Neuronal stem cell (in vitro differentiated cells): ENCODE measurements around the gene HIP1.
A peak's percentile ranks its signal among the peaks of the same experiment; 100 is the strongest.

Experiments
- DNase-seq: peaks from one replicate; pipeline ENCODE4 v3.0.0-alpha.2; 2013; ENCODE audit warnings: low spot score
- H2AFZ ChIP-seq: one replicate; pipeline ENCODE4 v1.6.1; 2013; ENCODE audit warnings: mild to moderate bottlenecking, low read length, inconsistent platforms
- H2AK5ac ChIP-seq: 2 replicates; pipeline ENCODE4 v1.6.1; 2013; ENCODE audit warnings: low read depth, mild to moderate bottlenecking, inconsistent platforms, low read length, moderate library complexity, mixed read lengths
- H2BK120ac ChIP-seq: 2 replicates; pipeline ENCODE4 v1.6.1; 2013; ENCODE audit warnings: low read depth, mild to moderate bottlenecking, inconsistent platforms, low read length, moderate library complexity, mixed read lengths
- H2BK12ac ChIP-seq: one replicate; pipeline ENCODE4 v1.6.1; 2013; ENCODE audit warnings: low read length, inconsistent platforms
- H2BK15ac ChIP-seq: 2 replicates; pipeline ENCODE4 v1.6.1; 2013; ENCODE audit warnings: mild to moderate bottlenecking, low read length, inconsistent platforms, mixed read lengths
- H2BK5ac ChIP-seq: one replicate; pipeline ENCODE4 v1.6.1; 2013; ENCODE audit warnings: inconsistent platforms, mild to moderate bottlenecking, low read length, moderate library complexity
- H3K14ac ChIP-seq: one replicate; pipeline ENCODE4 v1.6.1; 2013; ENCODE audit warnings: low read length, inconsistent platforms
- H3K18ac ChIP-seq: 2 replicates; pipeline ENCODE4 v1.6.1; 2013; ENCODE audit warnings: low read length, inconsistent platforms
- H3K23ac ChIP-seq: 2 replicates; pipeline ENCODE4 v1.6.1; 2013; ENCODE audit warnings: low read depth, mild to moderate bottlenecking, mixed read lengths, low read length, inconsistent platforms; ENCODE audit not compliant: poor library complexity
- H3K27ac ChIP-seq: replicated peaks from 3 replicates; pipeline ENCODE4 v1.5.1; 2013; ENCODE audit warnings: low read length, inconsistent platforms
- H3K27me3 ChIP-seq, 3 experiments: 2 replicates each; pipeline ENCODE4 v1.6.1; 2013; ENCODE audit warnings: low read length in 3 of 3, mild to moderate bottlenecking in 2 of 3, inconsistent platforms in 1 of 3, low read depth in 1 of 3, mixed read lengths in 1 of 3, moderate library complexity in 1 of 3; ENCODE audit not compliant: control insufficient read depth in 3 of 3, insufficient read depth in 3 of 3
- H3K36me3 ChIP-seq, 2 donors: replicated peaks in 1 of 2; 2 replicates each; pipeline ENCODE4 v1.6.1; 2013; ENCODE audit warnings: low read length in 2 of 2; ENCODE audit not compliant: control insufficient read depth in 2 of 2, insufficient read depth in 2 of 2
- H3K4ac ChIP-seq: 2 replicates; pipeline ENCODE4 v1.6.1; 2013; ENCODE audit warnings: inconsistent platforms, mild to moderate bottlenecking, low read length, moderate library complexity
- H3K4me1 ChIP-seq, 2 donors: 1 replicate in 1 of 2; 2 replicates in 1 of 2; pipeline ENCODE4 v1.6.1; 2013; ENCODE audit warnings: low read length in 2 of 2, low read depth in 1 of 2; ENCODE audit not compliant: control insufficient read depth in 2 of 2, insufficient read depth in 1 of 2
- H3K4me2 ChIP-seq: one replicate; pipeline ENCODE4 v1.6.1; 2013; ENCODE audit warnings: mild to moderate bottlenecking, low read length, inconsistent platforms; ENCODE audit not compliant: insufficient read depth, poor library complexity, severe bottlenecking
- H3K4me3 ChIP-seq, 2 donors: 2 replicates each; pipeline ENCODE4 v1.5.1; 2013; ENCODE audit warnings: low read length in 2 of 2, mild to moderate bottlenecking in 2 of 2, inconsistent platforms in 1 of 2, moderate library complexity in 1 of 2
- H3K79me1 ChIP-seq: one replicate; pipeline ENCODE4 v1.6.1; 2013; ENCODE audit warnings: low read depth, mild to moderate bottlenecking, inconsistent platforms, low read length, moderate library complexity
- H3K9ac ChIP-seq: one replicate; pipeline ENCODE4 v1.6.1; 2013; ENCODE audit warnings: mild to moderate bottlenecking, low read depth, low read length, inconsistent platforms; ENCODE audit not compliant: poor library complexity
- H3K9me3 ChIP-seq, 2 donors: replicated peaks in 1 of 2; 2 replicates each; pipeline versions ENCODE3 to v1.6.1; 2013; ENCODE audit warnings: low read length in 2 of 2, mild to moderate bottlenecking in 2 of 2, inconsistent platforms in 1 of 2, low read depth in 1 of 2, mixed read lengths in 1 of 2, moderate library complexity in 1 of 2; ENCODE audit not compliant: control insufficient read depth in 2 of 2, insufficient read depth in 1 of 2
- H4K8ac ChIP-seq: one replicate; pipeline ENCODE4 v1.6.1; 2013; ENCODE audit warnings: low read depth, mild to moderate bottlenecking, inconsistent platforms, low read length, moderate library complexity
- H4K91ac ChIP-seq: one replicate; pipeline ENCODE4 v1.6.1; 2013; ENCODE audit warnings: low read length, low read depth, mild to moderate bottlenecking, inconsistent platforms; ENCODE audit not compliant: poor library complexity
- WGBS, 2 donors: extraction: QIAGEN DNeasy Blood & Tissue Kit; methylation state at CpG; one replicate each; pipeline ENCODE4 v1.1.7; 2013; ENCODE audit warnings: missing lambda C conversion rate in 2 of 2, mixed read lengths in 1 of 2; ENCODE audit not compliant: insufficient read length in 2 of 2, insufficient replicate concordance in 1 of 2; ENCODE audit errors: extremely low coverage in 2 of 2; 5-methylcytosine and 5-hydroxymethylcytosine counted together

The HIP1 gene

GRCh38 chr7:75640201-75640600 lies 98.5 kb downstream of the HIP1 start:
- Histone ChIP-seq H2AFZ (peak overlapping the region; percentile 93), H3K4me1 (peaks cover 8 to 13% of the 10 kb centered on the region in 2 donors), H2BK15ac (no peak overlapping the region), H3K4me3 (peak overlapping the region; percentile 82 to 88), H3K9me3 (peaks cover 2 to 13% of the 10 kb centered on the region in 2 donors), H3K4me2 (peak overlapping the region; percentile 73), H3K18ac (peak overlapping the region; percentile 98), H3K36me3 (peaks cover 0 to 6% of the 10 kb centered on the region in 2 donors), H2BK12ac (peak overlapping the region; percentile 95), H3K23ac (peak overlapping the region; percentile 34), H4K91ac (peak overlapping the region; percentile 61), H3K4ac (no peak overlapping the region), H2BK120ac (peak overlapping the region; percentile 95), H2AK5ac (peak overlapping the region; percentile 95), H3K79me1 (peaks cover 2% of the 10 kb centered on the region), H3K9ac (no peak overlapping the region), H3K27me3 (no peaks in the 10 kb centered on the region), H4K8ac (peak overlapping the region; percentile 7), H3K27ac (peak overlapping the region; percentile 93), H2BK5ac (peak overlapping the region; percentile 100), H3K14ac (no peak overlapping the region)
- no CpG with 5 or more reads among the region's 8 CpGs for WGBS, 2 donors
- DNase-seq = no peak

DNA sequence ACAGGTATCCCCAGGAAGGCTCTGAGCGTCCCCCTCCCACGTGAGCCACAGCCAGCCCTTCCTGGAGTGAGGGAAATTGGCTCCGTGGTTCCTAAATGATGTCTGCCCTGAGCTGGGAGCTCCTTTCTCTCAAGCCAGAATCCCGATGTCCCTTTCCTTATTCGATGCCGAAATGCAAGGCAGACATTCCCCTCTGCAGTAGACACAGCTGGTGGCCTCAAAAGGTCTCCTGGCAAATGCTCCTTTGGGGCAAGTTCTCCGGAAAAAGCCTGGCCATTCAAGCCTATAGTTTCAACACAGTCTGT lies 98.9 kb downstream of the HIP1 start:
- peaks cover 8 to 13% of the 10 kb centered on the region in 2 donors for H3K4me1 ChIP-seq
- DNase-seq = no peak
- H2AFZ ChIP-seq = peak overlapping the region; percentile 93
- peak overlapping the region; percentile 60 for H3K14ac ChIP-seq
- peaks cover 0 to 8% of the 10 kb centered on the region in 2 donors for H3K36me3 ChIP-seq
- peak overlapping the region; percentile 95 for H2BK120ac ChIP-seq
- H3K9me3 ChIP-seq = peaks cover 2 to 13% of the 10 kb centered on the region in 2 donors
- H2BK15ac ChIP-seq = peak overlapping the region; percentile 50
- H3K4ac ChIP-seq = no peak overlapping the region
- no peak overlapping the region for H3K23ac ChIP-seq
- peak overlapping the region; percentile 73 for H3K4me2 ChIP-seq
- H3K27me3 ChIP-seq = no peaks in the 10 kb centered on the region
- H3K79me1 ChIP-seq = peaks cover 2% of the 10 kb centered on the region
- peak overlapping the region; percentile 82 to 88 for H3K4me3 ChIP-seq
- peak overlapping the region; percentile 7 for H4K8ac ChIP-seq
- H3K27ac ChIP-seq = peak overlapping the region; percentile 93
- H4K91ac ChIP-seq = peak overlapping the region; percentile 61
- peak overlapping the region; percentile 95 for H2BK12ac ChIP-seq
- H3K9ac ChIP-seq = peak overlapping the region; percentile 93
- peak overlapping the region; percentile 95 for H2AK5ac ChIP-seq
- peak overlapping the region; percentile 100 for H2BK5ac ChIP-seq
- H3K18ac ChIP-seq = peak overlapping the region; percentile 98
- no CpG with 5 or more reads among the region's 7 CpGs for WGBS, 2 donors

DNA sequence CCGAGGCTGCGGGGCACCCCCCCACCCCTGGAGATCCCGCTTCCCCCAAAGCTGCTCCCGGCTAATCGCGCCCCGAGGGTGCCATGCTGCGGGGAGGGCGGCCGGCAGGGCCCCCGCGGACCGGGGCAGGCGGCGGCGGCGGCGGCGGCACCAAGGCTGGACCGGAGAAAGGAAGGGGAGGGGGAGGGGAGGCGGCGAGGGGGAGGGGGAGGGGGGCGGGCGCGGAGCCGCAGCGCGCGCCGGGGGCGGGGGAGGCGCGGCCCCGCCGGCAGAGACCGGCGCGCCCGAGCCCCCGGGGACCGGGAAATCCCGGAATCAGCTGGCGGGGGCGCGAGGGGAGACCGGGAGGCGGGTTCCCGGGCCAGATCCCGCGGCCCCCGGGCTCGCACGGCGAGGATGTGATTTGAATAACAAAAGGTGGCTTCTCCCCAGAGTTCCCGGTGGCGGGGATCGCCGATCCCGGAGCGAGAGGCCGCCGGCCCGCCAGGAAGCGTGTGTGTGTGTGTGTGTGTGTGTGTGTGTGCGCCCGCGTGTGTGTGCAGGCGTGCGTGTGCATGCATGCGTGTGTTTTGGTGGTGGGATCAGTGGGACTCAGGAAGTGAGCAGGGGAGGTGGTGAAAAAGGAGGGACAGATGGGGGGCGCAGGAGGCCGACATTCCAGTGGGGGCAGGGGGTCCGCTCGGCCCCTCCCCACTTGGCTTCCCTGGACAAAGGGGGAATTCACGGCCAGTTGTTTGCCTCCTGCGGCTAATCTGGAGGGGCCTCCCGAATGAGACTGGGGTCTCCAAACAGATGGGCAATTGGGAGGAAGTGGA lies 99.5 kb downstream of the HIP1 start:
- Histone ChIP-seq H3K4me3 (peak overlapping the region; percentile 88 to 98), H2BK12ac (no peak overlapping the region), H2BK120ac (peak overlapping the region; percentile 95), H3K14ac (peak overlapping the region; percentile 82), H2AFZ (peak overlapping the region; percentile 93), H3K4ac (peak overlapping the region; percentile 84), H3K18ac (peak overlapping the region; percentile 98), H3K9me3 (peaks cover 2 to 13% of the 10 kb centered on the region in 2 donors), H3K27ac (peak overlapping the region; percentile 93), H2BK15ac (peak overlapping the region; percentile 50), H4K91ac (peak overlapping the region; percentile 61), H3K4me1 (peaks cover 8 to 13% of the 10 kb centered on the region in 2 donors), H3K79me1 (peaks cover 2% of the 10 kb centered on the region), H2BK5ac (peak overlapping the region; percentile 100), H3K27me3 (no peaks in the 10 kb centered on the region), H3K9ac (peak overlapping the region; percentile 93), H2AK5ac (peak overlapping the region; percentile 95), H4K8ac (peak overlapping the region; percentile 7), H3K23ac (peak overlapping the region; percentile 92), H3K4me2 (peak overlapping the region; percentile 73), H3K36me3 (peaks cover 0 to 14% of the 10 kb centered on the region in 2 donors)
- DNase-seq = peak; percentile 86
- WGBS, 2 donors = no CpG with 5 or more reads among the region's 77 CpGs

DNA sequence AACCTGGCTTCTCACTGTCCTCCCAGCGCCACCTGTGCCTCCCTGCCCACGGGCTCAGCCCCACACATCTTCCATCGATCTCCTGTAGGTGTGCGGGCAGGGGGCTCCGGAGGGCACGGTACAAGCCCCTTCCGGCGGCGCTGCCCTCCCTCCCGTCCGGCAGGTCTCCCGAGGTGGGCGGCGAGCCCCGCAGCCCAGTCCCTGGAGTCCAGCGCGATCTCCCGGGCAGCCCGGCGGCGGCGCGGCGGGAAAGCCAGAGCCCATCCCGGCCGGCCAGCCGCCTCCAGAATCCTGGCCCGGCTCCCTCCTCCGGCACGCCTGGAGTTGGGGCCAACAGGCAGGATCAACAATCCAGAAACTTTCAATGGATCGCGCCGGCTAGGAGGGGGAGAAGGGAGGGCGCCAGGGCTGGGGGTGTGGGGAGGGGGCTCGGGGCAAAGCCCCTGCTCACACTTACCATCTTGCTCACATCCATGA lies 100.1 kb downstream of the HIP1 start:
- Histone ChIP-seq H3K36me3 (peaks cover 0 to 20% of the 10 kb centered on the region in 2 donors), H3K4me2 (peak overlapping the region; percentile 88), H3K4me1 (peaks cover 8 to 13% of the 10 kb centered on the region in 2 donors), H2AK5ac (peak overlapping the region; percentile 93), H2BK15ac (peak overlapping the region; percentile 59), H3K27ac (peak overlapping the region; percentile 93), H3K4ac (peak overlapping the region; percentile 95), H3K23ac (peak overlapping the region; percentile 34), H2AFZ (peak overlapping the region; percentile 93), H3K14ac (peak overlapping the region; percentile 82), H3K79me1 (peaks cover 2% of the 10 kb centered on the region), H3K9me3 (peaks cover 2 to 8% of the 10 kb centered on the region in 2 donors), H2BK5ac (peak overlapping the region; percentile 100), H4K8ac (no peak overlapping the region), H3K27me3 (no peaks in the 10 kb centered on the region), H3K18ac (peak overlapping the region; percentile 99), H2BK12ac (peak overlapping the region; percentile 73), H3K4me3 (peak overlapping the region; percentile 88 to 98), H2BK120ac (peak overlapping the region; percentile 95), H4K91ac (no peak overlapping the region), H3K9ac (peak overlapping the region; percentile 97)
- DNase-seq = peak; percentile 63
- WGBS, 2 donors = no CpG with 5 or more reads among the region's 35 CpGs
